A549 (cell line): ENCODE results near the gene ZMYND19. TPM values are rescaled to one million over a fixed set of nuclear protein-coding genes. Genes with fewer than 3 reads are reported as not detected.
A peak's percentile ranks its signal among the peaks of the same experiment; 100 is the strongest.

Source experiments
- ATAC-seq, 2 experiments: fragments of 200-7000 bp in 1 of 2; fragments of >200 bp in 1 of 2; cut with Nextera tagmentation in 1 of 2; cut with Tn5 transposase in 1 of 2; 3 replicates each; pipeline versions ENCODE4 v1.8.0 to v1.9.1; 2018 to 2020; ENCODE audit warnings: mild to moderate bottlenecking in 1 of 2, moderate library complexity in 1 of 2
- CTCF ChIA-PET: fragments of 300-600 bp; sonication (Branson Sonifier 250); formaldehyde crosslinking; extraction: SDS; loops from one replicate; lab custom pipeline; 2021; ENCODE audit warnings: antibody characterized with exemption, inconsistent platforms; lab: Yijun Ruan, JAX
- POLR2A ChIA-PET: fragments of 350-600 bp; formaldehyde crosslinking; extraction: SDS; loops from one replicate; lab custom pipeline; 2021; ENCODE audit warnings: antibody characterized with exemption, inconsistent platforms; lab: Yijun Ruan, JAX
- DNase-seq, 2 experiments: peaks; one replicate each; pipeline versions ENCODE4 v3.0.0 to v3.0.0-alpha.2; 2011 to 2016; ENCODE audit warnings: low read depth in 1 of 2, low spot score in 1 of 2
- FAIRE-seq: peaks from 2 replicates; lab custom pipeline; 2011; peaks lifted over from hg19 to GRCh38; lab: Jason Lieb, UNC
- H3K27ac ChIP-seq, 2 experiments: fragments of >200 bp; sonication (Bioruptor Twin); formaldehyde crosslinking; 3 replicates each; pipeline ENCODE4 v1.5.1; 2016 to 2017
- H3K4me1 ChIP-seq: fragments of >200 bp; sonication (Bioruptor Twin); formaldehyde crosslinking; 3 replicates; pipeline ENCODE4 v1.6.1; 2016
- H3K4me2 ChIP-seq: fragments of >200 bp; sonication (Bioruptor Twin); formaldehyde crosslinking; 3 replicates; pipeline ENCODE4 v1.6.1; 2016
- H3K4me3 ChIP-seq: fragments of >200 bp; sonication (Bioruptor Twin); formaldehyde crosslinking; 3 replicates; pipeline ENCODE4 v1.5.1; 2016
- H3K9me3 ChIP-seq: fragments of >200 bp; sonication (Bioruptor Twin); formaldehyde crosslinking; 3 replicates; pipeline ENCODE4 v1.6.1; 2016
- BHLHE40 ChIP-seq: IDR thresholded peaks from 2 replicates; pipeline ENCODE4 v1.6.1; 2012; ENCODE audit warnings: low read depth, low read length, inconsistent platforms
- CBX8 ChIP-seq: fragments of 200-600 bp; sonication (generic); IDR thresholded peaks from 2 replicates; pipeline ENCODE4 v1.6.1; 2016
- FOXS1 ChIP-seq: fragments of 250-450 bp; sonication (Bioruptor Pico); IDR thresholded peaks from 2 replicates; pipeline ENCODE4 v1.5.0; 2020; ENCODE audit warnings: mild to moderate bottlenecking, moderate library complexity
- GATA3 ChIP-seq: IDR thresholded peaks from 2 replicates; pipeline ENCODE4 v1.6.1; 2012; ENCODE audit warnings: borderline replicate concordance
- HDAC2 ChIP-seq: fragments of 200-600 bp; sonication (generic); IDR thresholded peaks from 2 replicates; pipeline ENCODE4 v1.6.1; 2016
- HOXA7 ChIP-seq: fragments of 250-450 bp; sonication (Bioruptor Pico); IDR thresholded peaks from 2 replicates; pipeline ENCODE4 v1.5.0; 2020; ENCODE audit warnings: mild to moderate bottlenecking, moderate library complexity
- HOXB13 ChIP-seq: fragments of 250-450 bp; sonication (Bioruptor Pico); IDR thresholded peaks from 2 replicates; pipeline ENCODE4 v1.5.0; 2020; ENCODE audit warnings: low read depth, mild to moderate bottlenecking, moderate library complexity
- MAFK ChIP-seq: fragments of 450-650 bp; IDR thresholded peaks from 2 replicates; pipeline ENCODE4 v1.6.1; 2014; ENCODE audit not compliant: partially characterized antibody
- MAZ ChIP-seq: fragments of 150-350 bp; IDR thresholded peaks from 2 replicates; pipeline ENCODE4 v1.6.1; 2014; ENCODE audit warnings: antibody characterized with exemption, low read depth, low read length, borderline replicate concordance
- MYC ChIP-seq: IDR thresholded peaks from 2 replicates; pipeline ENCODE4 v1.6.1; 2012; ENCODE audit warnings: mild to moderate bottlenecking, inconsistent platforms, low read length, improper control_type of control experiment, borderline replicate concordance
- NFE2L2 ChIP-seq: fragments of 150-350 bp; conservative IDR thresholded peaks from 2 replicates; pipeline ENCODE4 v1.6.1; 2014; ENCODE audit warnings: low read length
- NPAS2 ChIP-seq: fragments of 250-450 bp; sonication (Bioruptor Pico); IDR thresholded peaks from 2 replicates; pipeline ENCODE4 v1.8.0; 2022; ENCODE audit warnings: mild to moderate bottlenecking, moderate library complexity, borderline replicate concordance
- POLR2A ChIP-seq: IDR thresholded peaks from 2 replicates; pipeline ENCODE4 v1.6.1; 2012; ENCODE audit warnings: mild to moderate bottlenecking, low read length
- RAD21 ChIP-seq, 2 experiments: fragments of >200 bp in 1 of 2; sonication (Bioruptor Twin) in 1 of 2; formaldehyde crosslinking in 1 of 2; IDR thresholded peaks in 1 of 2; conservative IDR thresholded peaks in 1 of 2; 2 replicates in 1 of 2; 3 replicates in 1 of 2; pipeline ENCODE4 v1.6.1; 2012 to 2018; ENCODE audit warnings: inconsistent platforms in 1 of 2
- RARB ChIP-seq: fragments of 250-450 bp; sonication (Bioruptor Pico); IDR thresholded peaks from 2 replicates; pipeline ENCODE4 v1.8.0; 2021; ENCODE audit warnings: mild to moderate bottlenecking, moderate library complexity
- RNF2 ChIP-seq: fragments of 200-600 bp; sonication (generic); IDR thresholded peaks from 2 replicates; pipeline ENCODE4 v1.6.1; 2016; ENCODE audit warnings: low read depth, mild to moderate bottlenecking, antibody characterized with exemption, moderate library complexity, borderline replicate concordance
- ZC3H11A ChIP-seq: fragments of 450-650 bp; IDR thresholded peaks from 2 replicates; pipeline ENCODE4 v1.6.1; 2014; ENCODE audit warnings: antibody characterized with exemption, mild to moderate bottlenecking
- ZSCAN20 ChIP-seq: fragments of 250-450 bp; sonication (Bioruptor Pico); IDR thresholded peaks from 2 replicates; pipeline ENCODE4 v1.8.0; 2022; ENCODE audit warnings: mild to moderate bottlenecking, moderate library complexity
- WGBS: methylation state at CpG from one replicate; pipeline ENCODE4 v1.1.6; 2017; ENCODE audit errors: missing lambda C conversion rate; 5-methylcytosine and 5-hydroxymethylcytosine counted together
- polyA plus RNA-seq, 4 experiments: library from polyadenylated mRNA; depleted of rRNA in 3 of 4; stranded (reverse); fragments of >200 nt; fragmentation: RNase III in 1 of 4; extraction: RNeasy Plus Mini Kit Qiagen cat#74134 plus additional on column Dnase treatment in 1 of 4; gene quantifications; 2 replicates in 3 of 4; 3 replicates in 1 of 4; pipeline ENCODE4 v1.2.3, GENCODE V29; 2011 to 2017
- TF ChIP-seq, protein P1 (sequence below): fragments of 250-450 bp; sonication (Bioruptor Pico); IDR thresholded peaks from 2 replicates; pipeline ENCODE4 v1.5.0; 2020; ENCODE audit warnings: low read depth, mild to moderate bottlenecking, moderate library complexity
- TF ChIP-seq, protein P2 (sequence below): fragments of 150-350 bp; IDR thresholded peaks from 2 replicates; pipeline ENCODE4 v1.6.1; 2014; ENCODE audit warnings: low read depth, mild to moderate bottlenecking, low read length
- TF ChIP-seq, protein P3 (sequence below): fragments of 250-450 bp; sonication (Bioruptor Pico); IDR thresholded peaks from 2 replicates; pipeline ENCODE4 v1.5.0; 2021; ENCODE audit warnings: mild to moderate bottlenecking, moderate library complexity, borderline replicate concordance

ZMYND19 gene
- polyA plus RNA-seq, 2 of the 4 experiments (the other 2 are of a cell fraction): 19.6 to 38.7 TPM

DNA sequence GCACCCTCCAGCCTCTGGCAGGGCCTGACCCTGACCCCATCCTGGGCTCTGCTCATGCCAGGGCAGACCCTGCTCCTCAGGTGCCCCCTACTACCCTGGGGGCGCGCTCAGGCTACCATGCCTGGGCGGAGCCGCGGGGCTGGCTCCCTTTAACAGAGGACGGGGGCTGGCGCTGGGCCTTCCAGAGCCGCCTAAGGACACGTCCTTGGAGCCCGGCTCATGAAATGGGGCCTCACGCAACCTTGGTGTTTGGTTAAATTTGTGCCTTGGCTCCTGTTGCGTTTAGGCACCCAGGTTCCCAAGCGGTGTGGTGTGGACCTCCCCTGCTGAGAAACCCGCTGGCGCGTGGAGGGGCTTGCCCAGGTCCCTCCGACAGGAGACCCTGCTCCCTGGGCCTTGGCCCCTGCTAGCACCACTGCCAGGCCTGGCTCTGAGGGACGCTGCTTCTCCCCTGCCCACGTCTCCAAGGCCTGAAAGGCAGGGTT lies 25.1 kb upstream of the ZMYND19 start:
- Histone ChIP-seq H3K27ac (no peak overlapping the region), H3K4me2 (no peak overlapping the region), H3K4me1 (peaks cover 49% of the 10 kb centered on the region), H3K9me3 (no peaks in the 10 kb centered on the region), H3K4me3 (no peak overlapping the region)
- DNase-seq: no peak
- no peak for TF ChIP-seq RAD21 (conservative IDR thresholded peaks at IDR 0.05 in 1 of 2, IDR thresholded peaks at IDR 0.05 in 1 of 2)
- no peak for TF ChIP-seq RNF2
- TF ChIP-seq, protein P1, sequence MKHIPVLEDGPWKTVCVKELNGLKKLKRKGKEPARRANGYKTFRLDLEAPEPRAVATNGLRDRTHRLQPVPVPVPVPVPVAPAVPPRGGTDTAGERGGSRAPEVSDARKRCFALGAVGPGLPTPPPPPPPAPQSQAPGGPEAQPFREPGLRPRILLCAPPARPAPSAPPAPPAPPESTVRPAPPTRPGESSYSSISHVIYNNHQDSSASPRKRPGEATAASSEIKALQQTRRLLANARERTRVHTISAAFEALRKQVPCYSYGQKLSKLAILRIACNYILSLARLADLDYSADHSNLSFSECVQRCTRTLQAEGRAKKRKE (CRISPR knock-in tag): no peak
- no peak for TF ChIP-seq HDAC2
- TF ChIP-seq FOXS1 (CRISPR knock-in tag): no peak
- no peak for TF ChIP-seq BHLHE40
- no peak for TF ChIP-seq RARB (CRISPR knock-in tag)
- ChIA-PET CTCF (no interaction called here), POLR2A (interaction anchor here (1.1 kb wide), 1 partner anchor 10 kb away, joined by 3 read pairs; the partner anchor contains the start of gene ARRDC1)
- FAIRE-seq: no peak
- no peak for ATAC-seq
- WGBS: 96% methylated on average over 8 of the region's 19 CpGs

DNA sequence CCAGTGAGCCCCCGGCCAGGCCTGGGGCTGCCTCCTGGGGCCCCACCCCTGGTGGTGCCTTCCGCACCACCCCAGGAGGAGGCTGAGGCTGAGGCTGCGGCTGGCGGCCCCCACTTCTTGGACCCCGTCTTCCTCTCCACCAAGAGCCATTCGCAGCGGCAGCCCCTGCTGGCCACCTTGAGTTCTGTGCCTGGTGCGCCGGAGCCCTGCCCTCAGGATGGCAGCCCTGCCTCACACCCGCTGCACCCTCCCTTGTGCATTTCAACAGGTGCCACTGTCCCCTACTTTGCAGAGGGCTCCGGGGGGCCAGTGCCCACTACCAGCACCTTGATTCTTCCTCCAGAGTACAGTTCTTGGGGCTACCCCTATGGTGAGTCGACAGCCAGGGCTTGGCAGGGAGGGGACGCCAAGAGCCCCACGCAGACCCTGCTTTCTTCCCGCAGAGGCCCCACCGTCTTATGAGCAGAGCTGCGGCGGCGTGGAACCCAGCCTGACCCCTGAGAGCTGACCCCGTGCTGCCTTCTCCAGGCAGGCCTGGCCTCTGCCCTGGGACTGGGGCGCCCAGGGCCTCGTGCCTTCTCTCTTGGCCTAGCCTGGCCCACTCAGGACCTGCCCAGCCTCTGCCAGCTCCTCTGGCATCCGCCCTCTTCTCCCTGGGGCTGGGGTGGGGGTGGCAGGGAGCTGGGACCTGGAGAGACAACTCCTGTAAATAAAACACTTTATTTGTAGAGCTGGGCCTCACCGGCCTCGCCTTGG lies 24.5 kb upstream of the ZMYND19 start:
- no peak for FAIRE-seq
- CTCF ChIA-PET: interaction anchor here (1.0 kb wide), 1 partner anchor 56 kb away, joined by 3 read pairs; no protein-coding TSS in a partner anchor
- Histone ChIP-seq H3K27ac (no peak overlapping the region), H3K4me1 (peaks cover 44% of the 10 kb centered on the region), H3K4me2 (no peak overlapping the region), H3K9me3 (no peaks in the 10 kb centered on the region), H3K4me3 (no peak overlapping the region)
- no peak for TF ChIP-seq ZSCAN20 (CRISPR knock-in tag)
- TF ChIP-seq POLR2A: 0 out of 2 replicates have a peak, but pooled peaks have one; percentile 10
- 94% methylated on average over 21 of the region's 25 CpGs for WGBS
- POLR2A ChIA-PET: interaction anchor here (1.1 to 1.9 kb wide), 2 partner anchors 9 to 24 kb away, joined by 3 to 5 read pairs; partner anchors contain the start of genes ARRDC1 and ZMYND19
- DNase-seq: no peak
- ATAC-seq: no peak

DNA sequence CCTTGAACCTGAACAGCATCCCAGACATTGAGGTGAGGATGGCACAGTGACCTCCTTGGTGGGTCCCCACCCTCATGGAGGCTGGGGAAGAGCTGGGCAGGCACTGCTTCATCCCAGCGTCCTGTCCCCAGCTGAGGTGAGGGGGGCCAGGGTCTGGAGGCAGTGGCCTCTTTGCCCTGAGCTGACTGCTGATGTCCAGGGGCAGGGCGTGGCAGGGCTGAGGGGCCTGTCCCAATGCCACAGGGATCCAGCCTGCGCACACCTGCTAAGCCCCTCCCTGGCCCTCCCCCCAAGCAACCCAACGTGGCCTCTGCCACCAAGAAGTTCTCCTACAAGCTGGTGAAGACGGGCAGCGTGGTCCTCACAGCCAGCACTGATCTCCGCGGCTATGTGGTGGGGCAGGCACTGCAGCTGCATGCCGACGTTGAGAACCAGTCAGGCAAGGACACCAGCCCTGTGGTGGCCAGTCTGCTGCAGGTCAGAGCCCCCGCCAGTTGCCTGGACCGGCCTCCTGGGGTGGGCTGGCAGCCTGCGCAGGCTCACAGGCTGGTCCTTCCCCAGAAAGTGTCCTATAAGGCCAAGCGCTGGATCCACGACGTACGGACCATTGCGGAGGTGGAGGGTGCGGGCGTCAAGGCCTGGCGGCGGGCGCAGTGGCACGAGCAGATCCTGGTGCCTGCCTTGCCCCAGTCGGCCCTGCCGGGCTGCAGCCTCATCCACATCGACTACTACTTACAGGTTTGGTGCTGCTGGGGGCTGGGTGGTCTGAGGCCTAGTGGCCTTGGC lies 23.6 kb upstream of the ZMYND19 start:
- DNase-seq (no peak), ATAC-seq (no peak), FAIRE-seq (no peak)
- Histone ChIP-seq H3K27ac (peak overlapping the region in 1 of 2 experiments; percentile 88; a peak in 1 of 6 replicates), H3K4me3 (no peak overlapping the region), H3K9me3 (no peaks in the 10 kb centered on the region), H3K4me2 (no peak overlapping the region), H3K4me1 (peaks cover 44% of the 10 kb centered on the region)
- POLR2A ChIA-PET: interaction anchor here (1.1 to 1.9 kb wide), 2 partner anchors 8 to 23 kb away, joined by 3 to 5 read pairs; partner anchors contain the start of genes ARRDC1 and ZMYND19
- CTCF ChIA-PET: interaction anchor here (1.0 to 2.1 kb wide), 2 partner anchors 35 to 55 kb away, joined by 3 to 10 read pairs; partner anchors contain the start of gene DPH7
- TF ChIP-seq MYC (no peak), NFE2L2 (no peak), MAZ (no peak), HOXB13 (no peak), ZSCAN20 (CRISPR knock-in tag) (no peak), CBX8 (no peak), GATA3 (no peak), NPAS2 (no peak), MAFK (no peak), ZC3H11A (no peak), RARB (CRISPR knock-in tag) (no peak), HOXA7 (CRISPR knock-in tag) (no peak)
- TF ChIP-seq, protein P2, sequence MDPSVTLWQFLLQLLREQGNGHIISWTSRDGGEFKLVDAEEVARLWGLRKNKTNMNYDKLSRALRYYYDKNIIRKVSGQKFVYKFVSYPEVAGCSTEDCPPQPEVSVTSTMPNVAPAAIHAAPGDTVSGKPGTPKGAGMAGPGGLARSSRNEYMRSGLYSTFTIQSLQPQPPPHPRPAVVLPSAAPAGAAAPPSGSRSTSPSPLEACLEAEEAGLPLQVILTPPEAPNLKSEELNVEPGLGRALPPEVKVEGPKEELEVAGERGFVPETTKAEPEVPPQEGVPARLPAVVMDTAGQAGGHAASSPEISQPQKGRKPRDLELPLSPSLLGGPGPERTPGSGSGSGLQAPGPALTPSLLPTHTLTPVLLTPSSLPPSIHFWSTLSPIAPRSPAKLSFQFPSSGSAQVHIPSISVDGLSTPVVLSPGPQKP: no peak
- TF ChIP-seq, protein P3, sequence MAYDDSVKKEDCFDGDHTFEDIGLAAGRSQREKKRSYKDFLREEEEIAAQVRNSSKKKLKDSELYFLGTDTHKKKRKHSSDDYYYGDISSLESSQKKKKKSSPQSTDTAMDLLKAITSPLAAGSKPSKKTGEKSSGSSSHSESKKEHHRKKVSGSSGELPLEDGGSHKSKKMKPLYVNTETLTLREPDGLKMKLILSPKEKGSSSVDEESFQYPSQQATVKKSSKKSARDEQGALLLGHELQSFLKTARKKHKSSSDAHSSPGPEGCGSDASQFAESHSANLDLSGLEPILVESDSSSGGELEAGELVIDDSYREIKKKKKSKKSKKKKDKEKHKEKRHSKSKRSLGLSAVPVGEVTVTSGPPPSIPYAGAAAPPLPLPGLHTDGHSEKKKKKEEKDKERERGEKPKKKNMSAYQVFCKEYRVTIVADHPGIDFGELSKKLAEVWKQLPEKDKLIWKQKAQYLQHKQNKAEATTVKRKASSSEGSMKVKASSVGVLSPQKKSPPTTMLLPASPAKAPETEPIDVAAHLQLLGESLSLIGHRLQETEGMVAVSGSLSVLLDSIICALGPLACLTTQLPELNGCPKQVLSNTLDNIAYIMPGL (CRISPR knock-in tag): no peak
- 95% methylated on average over 24 of the region's 27 CpGs for WGBS
